ENCODE measurements around the gene CFL1.

The CFL1 gene

GRCh38 chr11:65883786-65884715, 26.1 kb upstream of the CFL1 start:
- TF ChIP-seq SIN3A (IDR thresholded peaks at IDR 0.05; ENCODE audit: borderline replicate concordance, insufficient read depth, low read length) (no peak), POLR2AphosphoS5 (IDR thresholded peaks at IDR 0.05; ENCODE audit: low read depth, low read length) (no peak), TAF1 (IDR thresholded peaks at IDR 0.05; ENCODE audit: borderline replicate concordance, insufficient read depth, low read length) (no peak), REST (IDR thresholded peaks at IDR 0.05; ENCODE audit: insufficient read depth in 1 of 2, low read depth in 2 of 2, low read length in 2 of 2) (no peak), FOXP2 (optimal IDR thresholded peaks at IDR 0.05; ENCODE audit: borderline replicate concordance, extremely low read depth, extremely low read length, insufficient read depth) (no peak)

- TF ChIP-seq POLR2AphosphoS5 (IDR thresholded peaks at IDR 0.05; ENCODE audit: low read depth, low read length) (no peak), FOXP2 (optimal IDR thresholded peaks at IDR 0.05; ENCODE audit: borderline replicate concordance, extremely low read depth, extremely low read length, insufficient read depth) (no peak), TAF1 (IDR thresholded peaks at IDR 0.05; ENCODE audit: borderline replicate concordance, insufficient read depth, low read length) (no peak), SIN3A (IDR thresholded peaks at IDR 0.05; ENCODE audit: borderline replicate concordance, insufficient read depth, low read length) (no peak), REST (IDR thresholded peaks at IDR 0.05; ENCODE audit: insufficient read depth in 1 of 2, low read depth in 2 of 2, low read length in 2 of 2) (no peak)
Observed at GRCh38 chr11:65883058-65883761, 25.2 kb upstream of the CFL1 start.

GRCh38 chr11:65882120-65883057, 24.4 kb upstream of the CFL1 start:
- no peak for TF ChIP-seq REST (IDR thresholded peaks at IDR 0.05; ENCODE audit: insufficient read depth in 1 of 2, low read depth in 2 of 2, low read length in 2 of 2)
- TF ChIP-seq POLR2AphosphoS5 (IDR thresholded peaks at IDR 0.05; ENCODE audit: low read depth, low read length): no peak; the same call in 1 of the 2 replicates
- TF ChIP-seq FOXP2 (optimal IDR thresholded peaks at IDR 0.05; ENCODE audit: borderline replicate concordance, extremely low read depth, extremely low read length, insufficient read depth): no peak
- no peak for TF ChIP-seq SIN3A (IDR thresholded peaks at IDR 0.05; ENCODE audit: borderline replicate concordance, insufficient read depth, low read length)
- TF ChIP-seq TAF1 (IDR thresholded peaks at IDR 0.05; ENCODE audit: borderline replicate concordance, insufficient read depth, low read length): no peak

- TF ChIP-seq REST (IDR thresholded peaks at IDR 0.05; ENCODE audit: insufficient read depth in 1 of 2, low read depth in 2 of 2, low read length in 2 of 2) (no peak), FOXP2 (optimal IDR thresholded peaks at IDR 0.05; ENCODE audit: borderline replicate concordance, extremely low read depth, extremely low read length, insufficient read depth) (no peak), POLR2AphosphoS5 (IDR thresholded peaks at IDR 0.05; ENCODE audit: low read depth, low read length) (no peak), TAF1 (IDR thresholded peaks at IDR 0.05; ENCODE audit: borderline replicate concordance, insufficient read depth, low read length) (no peak), SIN3A (IDR thresholded peaks at IDR 0.05; ENCODE audit: borderline replicate concordance, insufficient read depth, low read length) (no peak)
Observed at GRCh38 chr11:65880844-65881421, 23.0 kb upstream of the CFL1 start.

All from PFSK-1 (cell line).